Omental fat pad (tissue), 4 donors: Measurements from ENCODE around the gene POLE2. TPM values are rescaled to one million over a fixed set of nuclear protein-coding genes. Genes with fewer than 3 reads are reported as not detected.

Experiments used
- ATAC-seq: fragments of 150-250 bp; one replicate; pipeline ENCODE4 v1.9.1; 2016; ENCODE audit warnings: mild to moderate bottlenecking, moderate library complexity; ENCODE audit not compliant: low FRiP score
- DNase-seq: peaks from one replicate; pipeline ENCODE4 v3.0.0-alpha.2; 2019; ENCODE audit warnings: low spot score
- total RNA-seq, 4 donors: library from RNA; depleted of rRNA; stranded (reverse); fragments of >200 nt; gene quantifications; one replicate each; pipeline ENCODE4 v1.1.0, GENCODE V29; 2016
- TF ChIP-seq, protein P1 (sequence below), 3 donors: fragments of 450-650 bp; IDR thresholded peaks; one replicate each; pipeline ENCODE4 v1.5.1; 2016 to 2017; ENCODE audit warnings: antibody characterized with exemption in 3 of 3, mild to moderate bottlenecking in 3 of 3, moderate library complexity in 2 of 3

The POLE2 gene
- total RNA-seq, 4 donors from 2014 or later: 0.84 to 2.6 (median 2.1) TPM

DNA sequence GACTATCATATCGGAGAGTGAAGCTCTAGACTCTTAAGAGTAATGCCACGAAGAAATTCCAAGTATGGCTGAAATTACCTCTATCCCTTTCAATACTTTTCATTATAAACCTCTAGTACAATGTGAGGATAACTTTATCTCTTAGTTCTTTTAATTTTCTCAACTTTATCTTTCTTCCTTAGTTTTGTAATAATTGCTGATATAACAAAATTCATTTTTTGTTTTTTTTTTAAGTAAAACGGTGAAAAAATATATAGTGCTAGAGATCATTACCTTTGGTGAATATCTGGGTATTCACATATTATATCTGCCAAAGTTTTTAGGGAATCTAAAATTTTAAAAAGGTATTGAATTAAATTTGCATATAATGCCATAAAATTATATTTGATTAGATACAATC is 33.5 kb downstream of the POLE2 start:
- TF ChIP-seq, protein P1, sequence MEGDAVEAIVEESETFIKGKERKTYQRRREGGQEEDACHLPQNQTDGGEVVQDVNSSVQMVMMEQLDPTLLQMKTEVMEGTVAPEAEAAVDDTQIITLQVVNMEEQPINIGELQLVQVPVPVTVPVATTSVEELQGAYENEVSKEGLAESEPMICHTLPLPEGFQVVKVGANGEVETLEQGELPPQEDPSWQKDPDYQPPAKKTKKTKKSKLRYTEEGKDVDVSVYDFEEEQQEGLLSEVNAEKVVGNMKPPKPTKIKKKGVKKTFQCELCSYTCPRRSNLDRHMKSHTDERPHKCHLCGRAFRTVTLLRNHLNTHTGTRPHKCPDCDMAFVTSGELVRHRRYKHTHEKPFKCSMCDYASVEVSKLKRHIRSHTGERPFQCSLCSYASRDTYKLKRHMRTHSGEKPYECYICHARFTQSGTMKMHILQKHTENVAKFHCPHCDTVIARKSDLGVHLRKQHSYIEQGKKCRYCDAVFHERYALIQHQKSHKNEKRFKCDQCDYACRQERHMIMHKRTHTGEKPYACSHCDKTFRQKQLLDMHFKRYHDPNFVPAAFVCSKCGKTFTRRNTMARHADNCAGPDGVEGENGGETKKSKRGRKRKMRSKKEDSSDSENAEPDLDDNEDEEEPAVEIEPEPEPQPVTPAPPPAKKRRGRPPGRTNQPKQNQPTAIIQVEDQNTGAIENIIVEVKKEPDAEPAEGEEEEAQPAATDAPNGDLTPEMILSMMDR (IDR thresholded peaks at IDR 0.05): no peak
- DNase-seq (no peak), ATAC-seq (no peak)

DNA sequence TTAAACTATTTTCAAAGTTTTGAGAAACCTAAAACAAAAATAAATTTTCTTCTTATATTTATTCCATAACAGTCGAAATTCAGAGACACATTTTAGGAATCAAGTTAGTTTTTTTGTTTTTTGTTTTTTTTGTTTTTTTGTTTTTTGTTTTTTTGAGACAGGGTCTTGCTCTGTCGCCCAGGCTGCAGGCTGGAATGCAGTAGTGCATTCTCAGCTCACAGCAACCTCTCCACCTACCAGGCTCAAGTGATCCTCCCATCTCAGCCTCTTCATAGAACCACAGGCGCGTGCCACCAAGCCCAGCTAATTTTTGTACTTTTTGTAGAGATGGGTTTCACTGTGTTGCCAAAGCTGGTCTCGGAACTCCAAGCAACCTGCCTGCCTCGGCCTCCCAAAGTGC is 34.5 kb downstream of the POLE2 start:
- ATAC-seq (no peak), DNase-seq (no peak)
- TF ChIP-seq, protein P1 (IDR thresholded peaks at IDR 0.05): no peak

DNA sequence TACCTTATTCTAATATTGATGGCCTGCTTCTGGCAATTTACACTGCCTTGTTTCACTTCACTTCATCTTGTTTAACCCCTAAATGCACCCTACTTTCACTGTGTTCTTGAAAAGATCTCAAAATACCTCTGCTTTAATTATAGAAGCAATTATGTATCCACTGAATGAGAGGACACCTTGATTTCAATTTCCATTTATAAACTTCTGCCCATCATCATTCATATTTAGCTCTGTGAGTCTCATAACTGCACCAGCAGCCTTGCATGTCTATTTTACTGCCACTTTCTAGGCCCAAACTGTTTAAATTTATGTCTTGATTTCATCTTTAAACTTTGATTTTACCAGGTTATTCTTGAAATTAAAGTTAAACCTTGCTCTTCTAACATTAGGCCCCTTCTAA is 45.9 kb downstream of the POLE2 start:
- TF ChIP-seq, protein P1 (IDR thresholded peaks at IDR 0.05): no peak
- no peak for DNase-seq
- ATAC-seq: no peak

DNA sequence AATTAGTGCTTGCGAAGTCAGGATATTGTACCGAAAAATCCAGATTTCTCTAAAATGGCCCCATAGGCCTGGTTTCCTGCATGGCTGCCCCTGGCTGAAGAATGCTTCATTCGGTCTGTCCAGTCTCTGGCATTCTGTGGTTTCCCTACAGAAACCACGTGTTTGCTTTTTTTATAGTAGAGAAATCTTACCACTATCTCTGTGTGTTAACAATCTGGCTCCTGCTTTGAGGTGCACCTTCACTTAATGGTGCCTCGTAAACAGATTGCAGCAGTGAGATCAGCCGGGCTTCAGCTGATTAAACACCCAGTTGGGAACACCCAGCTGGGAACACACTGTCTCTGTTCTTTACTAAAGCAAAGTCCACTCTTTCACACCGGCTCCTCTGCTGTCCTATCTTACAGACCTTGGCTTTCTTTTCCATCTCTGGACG is 46.3 kb downstream of the POLE2 start:
- DNase-seq: no peak
- TF ChIP-seq, protein P1 (IDR thresholded peaks at IDR 0.05): no peak
- no peak for ATAC-seq

DNA sequence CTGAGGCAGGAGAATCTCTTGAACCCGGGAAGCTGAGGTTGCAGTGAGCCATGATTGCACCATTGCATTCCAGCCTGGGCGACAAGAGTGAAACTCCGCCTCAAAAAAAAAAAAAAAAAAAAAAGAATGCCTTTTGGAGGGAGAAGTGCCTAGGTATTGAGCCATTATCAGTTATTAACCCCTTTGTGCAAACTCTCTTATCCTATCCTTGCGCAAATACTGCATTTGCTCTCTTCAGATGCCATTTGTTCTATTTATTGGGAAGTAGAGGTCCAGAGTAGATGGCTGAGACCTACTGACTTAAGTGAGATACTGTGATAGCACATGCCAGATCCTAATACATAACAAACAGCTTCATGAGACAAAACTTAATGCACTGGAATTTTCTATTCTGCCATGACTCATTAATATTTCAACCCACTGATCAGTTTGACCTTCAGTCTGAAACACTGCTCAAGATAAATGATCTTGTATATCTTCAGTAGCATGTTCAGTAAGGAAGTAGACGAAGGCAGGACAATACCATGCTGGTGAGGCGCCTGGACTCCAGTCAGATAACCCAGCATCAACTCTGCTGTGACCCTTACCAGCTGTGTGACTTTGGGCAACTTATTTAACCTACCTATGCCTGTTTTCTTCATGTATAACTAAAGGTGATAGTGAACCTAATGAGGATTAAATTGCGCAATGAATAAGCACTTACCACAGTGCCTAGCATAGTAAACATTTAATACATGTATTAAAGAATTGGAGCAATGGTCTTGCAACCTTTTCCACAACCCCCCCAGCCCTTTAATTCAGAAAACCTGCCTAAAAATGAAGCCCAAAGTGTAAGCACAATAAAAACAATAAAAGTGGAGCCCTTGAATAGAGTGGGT is 47.2 kb downstream of the POLE2 start:
- no peak for DNase-seq
- ATAC-seq: no peak
- TF ChIP-seq, protein P1 (IDR thresholded peaks at IDR 0.05): no peak

GRCh38 chr14:49637534-49638078 is 50.4 kb downstream of the POLE2 start:
- no peak for ATAC-seq
- TF ChIP-seq, protein P1 (IDR thresholded peaks at IDR 0.05): no peak
- DNase-seq: no peak

DNA sequence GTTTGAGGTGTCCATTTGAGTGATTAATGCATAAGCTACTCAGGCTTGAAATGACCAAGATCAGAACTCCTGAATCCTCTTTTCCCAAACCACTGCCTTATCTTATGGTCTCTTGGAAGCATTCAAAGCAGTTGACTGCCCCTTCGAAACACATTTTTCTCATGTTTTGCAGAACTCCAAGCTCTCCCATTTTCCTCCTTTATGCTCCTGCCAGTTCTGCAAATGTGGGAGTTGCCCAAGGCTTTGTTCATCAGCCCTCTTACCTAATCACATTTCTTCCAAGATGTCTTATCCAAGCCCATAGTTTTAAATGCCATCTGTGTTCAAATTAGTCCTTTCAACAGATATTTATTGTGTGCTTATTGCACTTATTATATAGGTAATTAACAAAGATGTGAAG is 51.1 kb downstream of the POLE2 start:
- ATAC-seq (no peak), DNase-seq (no peak)
- TF ChIP-seq, protein P1 (IDR thresholded peaks at IDR 0.05): no peak
